ENCODE measurements around the gene KLHL22.

Gene KLHL22

GRCh38 chr22:20491346-20491745 lies 4.2 kb downstream of the KLHL22 start:
- TF ChIP-seq CTCF (IDR thresholded peaks at IDR 0.05; ENCODE audit: borderline replicate concordance, extremely low read depth, low read length, poor library complexity, severe bottlenecking), result no peak
- TF ChIP-seq EZH2 (IDR thresholded peaks at IDR 0.05; ENCODE audit: borderline replicate concordance, low read depth, low read length, severe bottlenecking), result no peak
- Histone ChIP-seq H3K9me3 (ENCODE audit: insufficient read depth, low read length, severe bottlenecking) (no peaks in the 10 kb centered on the region), H4K20me1 (ENCODE audit: insufficient read depth, low read length) (peaks cover 25% of the 10 kb centered on the region), H3K36me3 (ENCODE audit: insufficient read depth, low read length) (peaks cover 11% of the 10 kb centered on the region; the same call in 1 of the 2 replicates), H3K4me1 (ENCODE audit: insufficient read depth, low read length) (peaks cover 18% of the 10 kb centered on the region), H3K4me3 (ENCODE audit: low read depth in 1 of 2, low read length in 2 of 2) (no peak overlapping the region), H3K4me2 (ENCODE audit: insufficient read depth, low read length) (no peak overlapping the region), H2AFZ (ENCODE audit: low read depth, low read length) (no peak overlapping the region), H3K27me3 (ENCODE audit: insufficient read depth, low read length, poor library complexity) (no peaks in the 10 kb centered on the region), H3K27ac (ENCODE audit: low read length) (no peak overlapping the region), H3K9ac (ENCODE audit: low read depth, low read length) (no peak overlapping the region), H3K79me2 (ENCODE audit: insufficient read depth, low read length) (peaks cover 66% of the 10 kb centered on the region)
- DNase-seq (no peak), ATAC-seq (ENCODE audit: insufficient read depth, low read depth) (no peak)

- Histone ChIP-seq H3K79me2 (ENCODE audit: insufficient read depth, low read length) (peaks cover 65% of the 10 kb centered on the region), H3K36me3 (ENCODE audit: insufficient read depth, low read length) (peaks cover 14% of the 10 kb centered on the region; the same call in 1 of the 2 replicates), H3K4me2 (ENCODE audit: insufficient read depth, low read length) (no peak overlapping the region), H3K4me1 (ENCODE audit: insufficient read depth, low read length) (peaks cover 13% of the 10 kb centered on the region), H3K27me3 (ENCODE audit: insufficient read depth, low read length, poor library complexity) (no peaks in the 10 kb centered on the region), H3K27ac (ENCODE audit: low read length) (no peak overlapping the region), H3K4me3 (ENCODE audit: low read depth in 1 of 2, low read length in 2 of 2) (no peak overlapping the region), H3K9ac (ENCODE audit: low read depth, low read length) (no peak overlapping the region), H3K9me3 (ENCODE audit: insufficient read depth, low read length, severe bottlenecking) (no peaks in the 10 kb centered on the region), H4K20me1 (ENCODE audit: insufficient read depth, low read length) (peaks cover 25% of the 10 kb centered on the region), H2AFZ (ENCODE audit: low read depth, low read length) (no peak overlapping the region)
- DNase-seq (no peak), ATAC-seq (ENCODE audit: insufficient read depth, low read depth) (no peak)
- TF ChIP-seq EZH2 (IDR thresholded peaks at IDR 0.05; ENCODE audit: borderline replicate concordance, low read depth, low read length, severe bottlenecking), result no peak
- no peak for TF ChIP-seq CTCF (IDR thresholded peaks at IDR 0.05; ENCODE audit: borderline replicate concordance, extremely low read depth, low read length, poor library complexity, severe bottlenecking)
Observed at GRCh38 chr22:20490941-20491307, 4.7 kb downstream of the KLHL22 start.

GRCh38 chr22:20490183-20490940 lies 5.2 kb downstream of the KLHL22 start:
- H3K4me1 ChIP-seq (ENCODE audit: insufficient read depth, low read length), result peaks cover 13% of the 10 kb centered on the region
- no peak for ATAC-seq (ENCODE audit: insufficient read depth, low read depth)
- H3K9ac ChIP-seq (ENCODE audit: low read depth, low read length), result no peak overlapping the region
- no peak overlapping the region for H2AFZ ChIP-seq (ENCODE audit: low read depth, low read length)
- no peak overlapping the region for H3K27ac ChIP-seq (ENCODE audit: low read length)
- H3K4me3 ChIP-seq (ENCODE audit: low read depth in 1 of 2, low read length in 2 of 2), result no peak overlapping the region
- H3K4me2 ChIP-seq (ENCODE audit: insufficient read depth, low read length), result no peak overlapping the region
- H3K27me3 ChIP-seq (ENCODE audit: insufficient read depth, low read length, poor library complexity), result no peaks in the 10 kb centered on the region
- no peaks in the 10 kb centered on the region for H3K9me3 ChIP-seq (ENCODE audit: insufficient read depth, low read length, severe bottlenecking)
- H3K36me3 ChIP-seq (ENCODE audit: insufficient read depth, low read length), result peaks cover 14% of the 10 kb centered on the region; the same call in 1 of the 2 replicates
- peaks cover 25% of the 10 kb centered on the region for H4K20me1 ChIP-seq (ENCODE audit: insufficient read depth, low read length)
- TF ChIP-seq CTCF (IDR thresholded peaks at IDR 0.05; ENCODE audit: borderline replicate concordance, extremely low read depth, low read length, poor library complexity, severe bottlenecking), result no peak
- TF ChIP-seq EZH2 (IDR thresholded peaks at IDR 0.05; ENCODE audit: borderline replicate concordance, low read depth, low read length, severe bottlenecking), result no peak
- H3K79me2 ChIP-seq (ENCODE audit: insufficient read depth, low read length), result peaks cover 65% of the 10 kb centered on the region
- no peak for DNase-seq

Measured in DND-41 (cell line).